ENCODE results near the gene NMNAT1. TPM values are rescaled to one million over a fixed set of nuclear protein-coding genes. Genes with fewer than 3 reads are reported as not detected.
A peak's percentile ranks its signal among the peaks of the same experiment; 100 is the strongest.
"Not testable (repeated sequence)": the region's sequence is repeated elsewhere in the genome, so short reads cannot be mapped to it uniquely, and the experiment has no call there.

NMNAT1 gene
- total RNA-seq, 1 donor from 2014 or later = 18.5 TPM

DNA sequence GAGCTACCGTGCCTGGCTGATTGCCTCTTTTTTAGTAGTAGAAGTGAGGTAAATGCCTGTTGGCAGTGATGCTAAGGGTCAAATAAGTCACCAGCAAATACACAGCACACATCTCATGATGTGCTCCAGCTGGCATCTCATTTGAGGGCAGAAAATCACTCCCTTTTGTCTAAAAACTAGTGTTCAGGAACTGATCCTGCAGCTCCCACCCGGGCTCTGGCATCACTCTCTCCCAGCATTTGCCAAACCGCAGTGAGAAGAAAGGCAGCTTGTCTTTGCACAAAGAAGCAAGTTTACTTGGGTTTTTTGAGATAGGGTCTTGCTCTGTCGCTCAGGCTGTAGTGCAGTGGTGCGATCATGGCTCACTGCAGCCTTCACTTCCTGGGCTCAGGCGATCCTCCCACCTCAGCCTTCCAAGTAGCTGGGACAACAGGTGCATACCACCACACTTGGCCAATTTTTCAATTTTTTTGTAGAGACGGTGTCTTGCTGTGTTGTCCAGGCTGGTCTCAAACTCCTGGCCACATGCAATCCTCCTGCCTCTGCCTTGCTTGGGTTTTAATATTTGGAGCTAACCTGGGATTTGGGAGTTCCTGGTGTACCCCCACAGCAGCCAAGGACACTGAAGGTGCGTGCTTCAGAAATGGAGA, 57.9 kb downstream of the NMNAT1 start:
- DNase-seq (ENCODE audit: low spot score) = no peak
- intact Hi-C loops (cut with DNase I) = no loop called here

DNA sequence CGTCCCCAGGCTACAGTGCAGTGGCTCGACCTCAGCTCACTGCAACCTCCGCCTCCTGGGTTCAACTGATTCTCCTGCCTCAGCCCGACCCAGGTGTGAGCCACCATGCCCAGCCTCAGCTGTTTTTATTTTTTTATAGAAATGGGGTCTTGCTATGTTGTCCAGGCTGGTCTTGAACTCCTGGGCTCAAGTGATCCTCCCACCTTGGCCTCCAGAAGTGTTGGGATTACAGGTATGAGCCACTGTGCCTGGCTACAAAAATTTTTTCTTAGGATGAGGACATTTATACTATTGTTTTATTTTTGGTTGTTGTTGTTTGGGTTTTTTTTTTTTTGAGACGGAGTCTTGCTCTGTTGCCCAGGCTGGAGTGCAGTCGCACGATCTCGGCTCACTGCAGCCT, 62.0 kb downstream of the NMNAT1 start:
- DNase-seq (ENCODE audit: low spot score); intact Hi-C loops (cut with DNase I): not testable (repeated sequence)

DNA sequence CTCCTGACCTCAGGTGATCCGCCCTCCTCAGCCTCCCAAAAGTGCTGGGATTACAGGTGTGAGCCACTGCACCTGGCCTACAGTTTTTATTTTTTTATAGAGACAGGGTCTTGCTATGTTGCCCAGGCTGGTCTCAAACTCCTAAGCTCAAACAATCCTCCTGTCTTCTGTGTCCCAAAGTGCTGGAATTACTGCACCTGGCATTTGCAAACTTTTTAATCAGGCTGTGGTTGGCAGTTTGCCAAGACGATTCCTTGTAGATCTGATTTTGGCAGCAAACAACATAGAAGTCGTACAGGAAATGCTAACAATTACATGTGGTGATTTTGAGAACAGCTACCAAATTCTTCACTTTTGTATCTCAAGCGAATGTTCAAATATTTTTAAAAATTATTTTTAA, 63.9 kb downstream of the NMNAT1 start:
- DNase-seq (ENCODE audit: low spot score) = no peak
- intact Hi-C loops (cut with DNase I) = no loop called here

DNA sequence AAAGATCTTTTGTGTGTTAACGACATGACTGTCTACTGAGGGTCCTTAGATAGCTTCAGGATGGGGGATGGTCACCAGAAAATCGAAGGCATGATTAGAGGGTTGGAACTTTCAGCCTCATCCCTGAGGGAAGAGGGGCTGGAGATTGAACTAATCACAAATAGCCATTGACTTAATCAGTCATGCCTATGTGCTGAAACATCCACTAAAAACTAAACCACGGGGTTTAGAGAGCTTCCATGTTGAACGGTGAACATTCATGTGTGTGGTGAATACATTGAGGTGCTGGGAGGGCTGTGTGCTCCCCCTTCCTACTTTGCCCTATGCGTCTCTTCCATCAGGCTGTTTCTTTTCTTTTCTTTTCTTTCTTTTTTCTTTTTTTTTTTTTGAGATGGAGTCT, 70.7 kb downstream of the NMNAT1 start:
- DNase-seq (ENCODE audit: low spot score) = no peak
- intact Hi-C loops (cut with DNase I) = no loop called here

DNA sequence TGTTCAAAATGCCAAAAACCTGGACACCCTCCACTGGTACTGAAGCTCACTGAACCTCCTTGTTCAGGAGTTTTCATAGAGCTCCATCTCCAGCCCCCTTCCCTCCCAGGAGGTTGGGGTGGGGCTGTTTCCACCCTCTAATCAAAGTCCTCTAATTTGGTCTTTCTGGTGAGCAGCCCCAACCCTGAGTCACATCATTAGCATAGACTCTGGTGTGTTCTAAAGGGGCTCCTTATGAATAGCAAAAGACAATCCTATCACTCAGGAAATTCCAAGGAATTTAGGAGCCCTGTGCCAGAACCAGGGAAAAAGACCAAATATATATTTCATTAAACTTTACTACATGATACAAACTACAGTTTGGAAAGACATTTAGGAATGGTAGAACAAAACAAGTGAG, 76.3 kb downstream of the NMNAT1 start:
- DNase-seq (ENCODE audit: low spot score) = no peak
- intact Hi-C loops (cut with DNase I) = no loop called here

DNA sequence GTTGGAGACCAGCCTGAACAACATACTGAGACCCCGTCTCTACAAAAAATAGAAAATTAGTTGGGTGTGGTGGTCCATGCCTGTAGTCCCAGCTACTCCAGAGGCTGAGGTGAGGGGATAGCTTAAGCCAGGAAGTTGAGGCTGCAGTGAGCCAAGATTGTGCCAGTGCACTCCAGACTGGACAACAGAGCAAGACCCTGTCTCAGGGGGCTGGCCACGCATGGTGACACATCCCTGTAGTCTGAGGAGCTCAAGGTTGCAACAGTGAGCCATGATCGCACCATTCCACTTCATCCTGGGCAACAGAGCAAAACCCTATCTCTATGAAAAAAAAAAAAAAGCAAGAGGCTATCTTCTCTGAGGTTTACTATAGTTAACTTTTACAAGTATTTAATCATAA, 76.8 kb downstream of the NMNAT1 start:
- intact Hi-C loops (cut with DNase I) = no loop called here

DNA sequence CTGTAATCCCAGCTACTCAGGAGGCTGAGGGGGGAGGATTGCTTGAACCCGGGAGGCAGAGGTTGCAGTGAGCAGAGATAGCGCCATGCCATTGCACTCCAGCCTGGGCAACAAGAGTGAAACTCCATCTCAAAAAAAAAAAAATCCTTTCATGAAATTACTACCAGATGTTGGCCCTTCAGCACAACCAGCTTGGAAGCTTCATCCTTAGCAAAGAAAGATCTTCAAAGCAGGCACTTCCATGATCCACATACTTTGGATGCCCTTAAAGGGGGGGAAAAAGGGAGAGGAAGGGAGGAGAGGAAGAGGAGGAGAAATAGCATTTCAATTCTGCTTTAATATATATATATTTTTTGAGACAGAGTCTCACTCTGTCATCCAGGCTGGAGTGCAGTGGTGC, 77.4 kb downstream of the NMNAT1 start:
- intact Hi-C loops (cut with DNase I); DNase-seq (ENCODE audit: low spot score): not testable (repeated sequence)

More for the DNA sequence above, 76.8 kb downstream of the NMNAT1 start:
- no peak for DNase-seq (ENCODE audit: low spot score)

DNA sequence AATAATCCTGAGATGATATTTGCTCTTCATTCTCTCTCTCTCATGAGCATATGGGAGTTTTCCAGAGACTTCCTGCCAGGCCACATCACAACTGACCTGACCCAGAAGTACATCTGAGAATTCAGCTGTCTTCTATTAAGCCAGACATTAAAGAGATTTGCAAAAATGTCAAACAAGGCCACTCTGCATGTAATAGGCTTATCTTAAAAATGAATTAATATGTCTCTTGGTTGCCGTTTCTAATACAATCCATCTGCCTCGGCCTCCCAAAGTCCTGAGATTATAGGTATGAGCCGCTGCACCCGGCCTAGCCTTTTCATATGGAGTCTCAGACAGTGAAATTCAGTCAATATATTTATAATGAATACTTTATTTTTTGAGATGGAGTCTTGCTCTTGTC, 78.7 kb downstream of the NMNAT1 start:
- DNase-seq (ENCODE audit: low spot score); intact Hi-C loops (cut with DNase I): not testable (repeated sequence)

DNA sequence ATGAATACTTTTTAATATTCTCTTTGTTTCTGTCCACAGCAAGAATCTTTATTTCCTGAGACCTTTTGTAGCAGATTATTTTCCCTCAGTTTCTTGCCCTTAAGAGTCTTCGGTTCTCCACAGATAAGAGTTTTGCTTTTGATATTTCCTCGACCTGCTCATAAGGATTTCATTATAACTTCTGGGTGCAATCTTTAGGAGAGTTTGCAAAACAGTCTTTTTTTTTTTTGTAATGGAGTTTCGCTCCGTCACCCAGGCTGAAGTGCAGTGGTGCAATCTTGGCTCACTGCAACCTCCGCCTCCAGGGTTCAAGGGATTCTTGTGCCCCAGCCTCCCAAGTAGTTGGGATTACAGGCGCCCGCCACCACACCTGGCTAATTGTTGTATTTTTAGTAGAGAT, 79.4 kb downstream of the NMNAT1 start:
- intact Hi-C loops (cut with DNase I) = no loop called here
- DNase-seq (ENCODE audit: low spot score) = no peak

DNA sequence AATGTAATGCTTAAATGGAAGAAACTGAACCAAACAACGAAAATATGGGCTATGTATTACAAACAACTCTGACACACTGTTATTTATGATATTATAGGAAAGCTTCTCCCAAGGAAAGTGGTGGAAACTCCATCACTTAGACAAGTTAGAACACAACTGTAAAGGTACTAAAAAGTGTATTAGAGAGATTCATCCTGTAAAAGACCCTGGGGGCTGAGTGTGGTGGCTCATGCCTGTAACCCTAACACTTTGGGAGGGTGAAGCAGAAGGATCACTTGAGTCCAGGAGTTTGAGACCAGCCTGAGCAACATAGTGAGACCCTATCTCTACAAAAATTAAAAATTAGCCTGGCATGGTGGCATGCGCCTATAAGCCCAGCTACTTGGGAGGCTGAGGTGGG, 82.1 kb downstream of the NMNAT1 start:
- no peak for DNase-seq (ENCODE audit: low spot score)
- intact Hi-C loops (cut with DNase I) = no loop called here

DNA sequence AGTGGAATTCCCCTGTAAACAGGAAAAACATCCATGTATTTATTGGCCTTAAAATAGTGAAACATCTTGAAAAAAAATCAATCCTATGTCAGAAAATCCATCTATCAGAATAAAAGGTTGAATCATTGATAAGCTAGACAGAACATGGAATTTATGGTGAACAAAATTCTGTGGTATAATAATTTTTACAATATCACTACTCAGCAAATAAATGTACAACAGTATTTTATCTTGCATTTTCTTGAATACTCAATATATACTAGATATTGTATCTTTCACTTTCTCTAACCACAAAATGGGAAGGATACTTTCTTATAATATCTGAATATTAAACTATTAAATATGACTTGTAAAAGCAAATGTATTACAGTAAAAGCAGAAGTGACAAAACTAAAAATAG, 83.8 kb downstream of the NMNAT1 start:
- intact Hi-C loops (cut with DNase I) = no loop called here
- DNase-seq (ENCODE audit: low spot score) = no peak

DNA sequence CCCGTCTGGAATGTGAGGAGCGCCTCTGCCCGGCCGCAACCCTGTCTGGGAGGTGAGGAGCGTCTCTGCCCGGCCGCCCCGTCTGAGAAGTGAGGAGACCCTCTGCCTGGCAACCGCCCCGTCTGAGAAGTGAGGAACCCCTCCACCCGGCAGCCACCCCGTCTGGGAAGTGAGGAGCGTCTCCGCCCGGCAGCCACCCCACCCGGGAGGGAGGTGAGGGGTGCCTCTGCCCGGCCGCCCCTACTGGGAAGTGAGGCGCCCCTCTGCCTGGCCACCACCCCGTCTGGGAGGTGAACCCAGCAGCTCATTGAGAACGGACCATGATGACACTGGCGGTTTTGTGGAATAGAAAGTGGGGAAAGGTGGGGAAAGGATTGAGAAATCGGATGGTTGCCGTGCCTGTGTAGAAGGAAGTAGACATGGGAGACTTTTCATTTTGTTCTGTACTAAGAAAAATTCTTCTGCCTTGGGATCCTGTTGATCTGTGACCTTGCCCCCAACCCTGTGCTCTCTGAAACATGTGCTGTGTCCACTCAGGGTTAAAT, 85.8 kb downstream of the NMNAT1 start:
- DNase-seq (ENCODE audit: low spot score); intact Hi-C loops (cut with DNase I): not testable (repeated sequence)

DNA sequence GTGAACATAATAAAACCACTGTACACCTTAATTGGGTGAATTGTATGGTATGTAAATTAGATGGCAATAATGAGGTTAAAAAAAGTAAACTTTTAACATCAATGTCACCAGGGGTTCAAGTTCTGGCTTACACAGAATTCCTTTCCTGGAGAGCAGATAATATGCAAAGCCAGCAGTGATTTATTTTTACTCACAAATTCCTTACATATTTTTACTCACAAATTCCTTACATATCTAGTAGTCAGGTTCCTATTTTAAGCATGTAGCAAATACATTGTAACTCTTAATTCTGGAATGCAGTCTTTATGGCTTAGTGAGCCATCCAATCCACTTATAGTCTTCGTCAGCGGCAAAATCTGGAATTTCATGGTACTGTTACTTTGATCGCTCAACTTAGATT, 88.2 kb downstream of the NMNAT1 start:
- DNase-seq (ENCODE audit: low spot score) = no peak
- intact Hi-C loops (cut with DNase I) = loop anchor here (5.0 kb wide), 2 partner anchors 76 to 154 kb away; no protein-coding TSS in a partner anchor

DNA sequence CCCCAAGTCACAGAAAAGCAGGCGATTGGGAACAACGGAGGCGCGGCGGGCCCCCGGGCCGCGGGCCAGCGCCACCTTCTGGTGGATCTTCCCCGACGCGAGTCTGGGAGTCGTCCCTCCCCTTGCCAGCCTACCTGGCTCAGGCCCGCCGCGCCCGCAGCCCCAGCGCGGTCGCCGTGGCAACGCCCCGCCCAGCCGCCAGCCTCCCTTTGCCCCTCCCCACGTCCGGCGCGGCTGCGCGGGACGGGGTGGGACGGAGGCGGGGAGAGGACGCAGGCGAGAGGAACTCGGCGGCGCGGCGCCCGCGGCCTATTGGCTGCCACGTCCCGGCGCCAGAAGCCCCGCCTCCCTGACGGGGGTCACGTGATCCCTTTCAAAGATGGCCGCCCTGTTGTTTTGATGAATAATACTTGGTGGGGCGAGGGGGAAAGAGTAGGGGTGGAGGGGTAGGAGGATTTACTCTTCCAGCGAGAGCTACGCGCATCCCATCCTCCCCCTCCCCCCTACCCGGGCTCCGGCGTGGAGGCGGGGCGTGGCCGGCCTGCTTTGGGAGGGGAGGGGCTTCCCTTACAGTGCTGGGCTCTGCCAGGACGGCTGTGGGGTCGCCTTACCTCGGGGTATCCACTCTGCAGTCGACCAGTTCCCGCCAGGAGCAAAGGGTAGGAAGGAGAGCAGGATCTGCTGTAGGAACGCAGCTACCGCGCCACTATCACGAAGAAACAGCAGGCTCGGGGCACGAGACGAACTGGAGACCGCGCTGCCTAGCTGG, 89.5 kb downstream of the NMNAT1 start, which contains the start of gene UBE4B:
TSS of gene UBE4B (plus strand) at position 369 of the 769 bp plus-strand sequence. CDS start 713 bp downstream, outside the sequence.
- DNase-seq (ENCODE audit: low spot score) = peak; percentile 99
- intact Hi-C loops (cut with DNase I) = loop anchor here (2.0 to 5.0 kb wide), 4 partner anchors 75 to 155 kb away; partner anchors contain the start of genes LZIC and NMNAT1

DNA sequence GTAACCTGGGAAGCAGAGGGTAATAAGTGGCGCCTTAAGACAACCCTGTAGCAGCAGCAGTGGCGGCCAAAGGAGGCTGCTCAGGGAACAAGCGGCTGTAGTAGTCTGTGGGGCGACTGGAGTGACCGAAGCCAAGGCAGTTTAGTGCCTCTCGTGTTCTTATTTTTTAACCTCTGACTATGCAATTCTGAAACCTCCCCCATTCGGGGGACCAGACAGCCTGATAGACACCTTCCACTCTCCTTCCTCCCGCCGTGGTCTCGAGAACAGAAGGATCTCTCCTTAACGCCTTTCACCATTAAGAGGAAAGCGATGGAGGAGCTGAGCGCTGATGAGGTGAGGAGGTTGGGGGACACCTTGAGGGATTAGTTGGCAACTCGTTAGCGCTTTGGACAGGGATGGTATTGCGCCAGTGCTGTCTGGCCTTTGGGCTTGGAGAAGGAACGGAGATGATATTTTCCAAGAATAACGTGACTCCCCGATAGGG, 90.1 kb downstream of the NMNAT1 start:
- intact Hi-C loops (cut with DNase I) = loop anchor here (2.0 to 5.0 kb wide), 4 partner anchors 74 to 156 kb away; partner anchors contain the start of genes LZIC and NMNAT1
- DNase-seq (ENCODE audit: low spot score) = no peak

Small RNA genes lying within 50 kb of the gene (microRNA-seq; reads per million reads assigned to microRNA genes)
- 1.3 reads per million for gene MIR5697

Other genes with a start within 250 kb of the NMNAT1 start
- 59.1 TPM for gene CLSTN1, start 119.5 kb upstream of the NMNAT1 start, total RNA-seq
- 19.3 TPM for gene CTNNBIP1, start 33.2 kb upstream of the NMNAT1 start, total RNA-seq
- 29.7 TPM for gene LZIC, start 84 bp upstream of the NMNAT1 start, total RNA-seq
- gene RBP7, start 53.8 kb downstream of the NMNAT1 start, total RNA-seq = 7.4 TPM
- gene UBE4B, start 89.5 kb downstream of the NMNAT1 start, total RNA-seq = 62.1 TPM